MM.1S (cell line): ENCODE results near the gene NEDD4L.

Source experiments
- DNase-seq: peaks from one replicate; pipeline ENCODE4 v3.0.0-alpha.2; 2015
- H2AFZ ChIP-seq: fragments of 300-600 bp; sonication (generic); 2 replicates; pipeline ENCODE4 v1.6.0; 2016; ENCODE audit warnings: antibody characterized with exemption, low read length
- H3F3A ChIP-seq: fragments of 300-600 bp; sonication (generic); 2 replicates; pipeline ENCODE4 v1.6.1; 2016; ENCODE audit warnings: mild to moderate bottlenecking, antibody characterized with exemption, low read length, moderate library complexity, mixed read lengths; ENCODE audit not compliant: insufficient read depth
- H3K27ac ChIP-seq: fragments of 300-600 bp; sonication (generic); 2 replicates; pipeline ENCODE4 v1.5.1; 2016; ENCODE audit warnings: mild to moderate bottlenecking, low read length
- H3K27me3 ChIP-seq: fragments of 300-600 bp; sonication (generic); replicated peaks from 2 replicates; pipeline ENCODE4 v1.6.0; 2016; ENCODE audit warnings: low read length; ENCODE audit not compliant: insufficient read depth
- H3K36me3 ChIP-seq: fragments of 300-600 bp; sonication (generic); replicated peaks from 2 replicates; pipeline ENCODE4 v1.6.1; 2016; ENCODE audit warnings: mild to moderate bottlenecking, low read length, mixed read lengths; ENCODE audit not compliant: insufficient read depth
- H3K4me1 ChIP-seq: fragments of 300-600 bp; sonication (generic); 2 replicates; pipeline ENCODE4 v1.6.1; 2016; ENCODE audit warnings: low read length, mixed read lengths
- H3K4me2 ChIP-seq: fragments of 300-600 bp; sonication (generic); 2 replicates; pipeline ENCODE4 v1.6.0; 2016; ENCODE audit warnings: low read depth, low read length
- H3K4me3 ChIP-seq: fragments of 300-600 bp; sonication (generic); 2 replicates; pipeline ENCODE4 v1.5.1; 2016; ENCODE audit warnings: low read length, mixed read lengths
- H3K79me2 ChIP-seq: fragments of 300-600 bp; sonication (generic); 2 replicates; pipeline ENCODE4 v1.6.1; 2016; ENCODE audit warnings: mixed run types, low read length, mixed read lengths
- H3K9ac ChIP-seq: fragments of 300-600 bp; sonication (generic); 2 replicates; pipeline ENCODE4 v1.6.1; 2016; ENCODE audit warnings: low read length, mixed read lengths
- H3K9me2 ChIP-seq: fragments of 300-600 bp; sonication (generic); replicated peaks from 2 replicates; pipeline ENCODE4 v1.6.1; 2016; ENCODE audit warnings: mild to moderate bottlenecking, low read length, mixed read lengths; ENCODE audit not compliant: insufficient read depth
- H3K9me3 ChIP-seq: fragments of 300-600 bp; sonication (generic); replicated peaks from 2 replicates; pipeline ENCODE4 v1.6.1; 2016; ENCODE audit warnings: mild to moderate bottlenecking, low read length, mixed read lengths; ENCODE audit not compliant: insufficient read depth
- H4K20me1 ChIP-seq: fragments of 300-600 bp; sonication (generic); 2 replicates; pipeline ENCODE4 v1.6.1; 2016; ENCODE audit warnings: mild to moderate bottlenecking, low read length, moderate library complexity, mixed read lengths; ENCODE audit not compliant: insufficient read depth
- EZH2 ChIP-seq: fragments of 300-600 bp; sonication (generic); optimal IDR thresholded peaks from 2 replicates; pipeline ENCODE3; 2017; ENCODE audit warnings: low read depth, mild to moderate bottlenecking, antibody characterized with exemption, low read length, mixed read lengths
- EZH2phosphoT487 ChIP-seq: fragments of 300-600 bp; sonication (generic); IDR thresholded peaks from 2 replicates; pipeline ENCODE4 v1.6.1; 2018; ENCODE audit warnings: antibody characterized with exemption, low read length
- TF ChIP-seq, protein P1 (sequence below): fragments of 300-600 bp; sonication (generic); IDR thresholded peaks from 2 replicates; pipeline ENCODE4 v1.5.1; 2016; ENCODE audit warnings: antibody characterized with exemption, low read length, mixed read lengths

Gene NEDD4L

DNA sequence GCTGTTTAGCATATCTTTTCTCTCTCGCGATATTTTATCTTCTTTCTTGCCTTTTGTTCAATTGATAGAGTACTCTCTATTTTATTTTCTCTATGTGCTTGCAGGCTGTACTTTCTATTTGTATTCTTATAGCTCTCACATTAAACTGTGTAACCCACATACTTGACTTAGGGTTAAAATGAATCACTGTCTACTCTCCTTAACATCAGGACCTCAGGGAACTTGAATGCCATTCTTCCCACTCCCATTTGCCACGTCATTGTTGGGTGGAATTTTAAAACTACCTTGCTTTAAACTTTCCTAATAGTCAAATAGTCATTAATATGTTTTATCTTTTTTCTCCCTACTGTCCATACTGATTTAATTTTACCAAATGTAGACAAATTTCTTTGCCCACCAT is 315.2 kb downstream of the NEDD4L start:
- no peaks in the 10 kb centered on the region for H3K9me3 ChIP-seq
- DNase-seq, result no peak
- no peaks in the 10 kb centered on the region for H3K79me2 ChIP-seq
- H3K4me1 ChIP-seq, result no peaks in the 10 kb centered on the region
- no peak overlapping the region for H3K27ac ChIP-seq
- H2AFZ ChIP-seq, result no peak overlapping the region
- no peak overlapping the region for H3K4me3 ChIP-seq
- no peaks in the 10 kb centered on the region for H3K27me3 ChIP-seq
- no peak overlapping the region for H3K4me2 ChIP-seq
- TF ChIP-seq, protein P1, sequence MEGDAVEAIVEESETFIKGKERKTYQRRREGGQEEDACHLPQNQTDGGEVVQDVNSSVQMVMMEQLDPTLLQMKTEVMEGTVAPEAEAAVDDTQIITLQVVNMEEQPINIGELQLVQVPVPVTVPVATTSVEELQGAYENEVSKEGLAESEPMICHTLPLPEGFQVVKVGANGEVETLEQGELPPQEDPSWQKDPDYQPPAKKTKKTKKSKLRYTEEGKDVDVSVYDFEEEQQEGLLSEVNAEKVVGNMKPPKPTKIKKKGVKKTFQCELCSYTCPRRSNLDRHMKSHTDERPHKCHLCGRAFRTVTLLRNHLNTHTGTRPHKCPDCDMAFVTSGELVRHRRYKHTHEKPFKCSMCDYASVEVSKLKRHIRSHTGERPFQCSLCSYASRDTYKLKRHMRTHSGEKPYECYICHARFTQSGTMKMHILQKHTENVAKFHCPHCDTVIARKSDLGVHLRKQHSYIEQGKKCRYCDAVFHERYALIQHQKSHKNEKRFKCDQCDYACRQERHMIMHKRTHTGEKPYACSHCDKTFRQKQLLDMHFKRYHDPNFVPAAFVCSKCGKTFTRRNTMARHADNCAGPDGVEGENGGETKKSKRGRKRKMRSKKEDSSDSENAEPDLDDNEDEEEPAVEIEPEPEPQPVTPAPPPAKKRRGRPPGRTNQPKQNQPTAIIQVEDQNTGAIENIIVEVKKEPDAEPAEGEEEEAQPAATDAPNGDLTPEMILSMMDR, result no peak
- no peak overlapping the region for H3K9ac ChIP-seq
- H3K9me2 ChIP-seq, result no peaks in the 10 kb centered on the region
- H3K36me3 ChIP-seq, result no peaks in the 10 kb centered on the region
- H4K20me1 ChIP-seq, result no peaks in the 10 kb centered on the region
- H3F3A ChIP-seq, result no peaks in the 10 kb centered on the region

DNA sequence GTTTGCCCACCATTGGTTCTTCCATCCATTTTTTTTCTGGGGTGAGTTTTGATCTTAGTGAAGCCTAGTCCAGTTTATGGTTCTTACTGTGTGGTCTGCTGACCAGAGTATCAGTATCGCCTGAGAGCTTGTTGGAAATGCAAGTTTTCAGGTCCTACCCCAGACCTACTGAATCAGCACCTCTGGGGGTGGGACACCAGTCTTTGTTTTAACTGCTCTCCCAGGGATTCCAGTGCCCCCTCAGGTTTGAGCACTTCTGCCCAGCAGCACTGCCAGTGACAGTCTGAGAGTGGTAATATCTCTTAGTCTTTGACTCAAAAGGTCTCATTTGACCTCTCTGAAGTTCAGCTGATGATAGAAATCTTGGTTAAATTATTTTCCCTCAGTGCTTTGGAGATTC is 315.6 kb downstream of the NEDD4L start:
- H3K36me3 ChIP-seq, result no peaks in the 10 kb centered on the region
- no peak overlapping the region for H3K4me3 ChIP-seq
- no peaks in the 10 kb centered on the region for H3K9me2 ChIP-seq
- H3K79me2 ChIP-seq, result no peaks in the 10 kb centered on the region
- no peaks in the 10 kb centered on the region for H4K20me1 ChIP-seq
- H3K27me3 ChIP-seq, result no peaks in the 10 kb centered on the region
- H3K27ac ChIP-seq, result no peak overlapping the region
- no peak for DNase-seq
- TF ChIP-seq, protein P1, result no peak
- TF ChIP-seq EZH2phosphoT487 (no peak), EZH2 (no peak)
- H3F3A ChIP-seq, result no peaks in the 10 kb centered on the region
- H3K9me3 ChIP-seq, result no peaks in the 10 kb centered on the region
- H3K9ac ChIP-seq, result no peak overlapping the region
- no peaks in the 10 kb centered on the region for H3K4me1 ChIP-seq
- H3K4me2 ChIP-seq, result no peak overlapping the region
- no peak overlapping the region for H2AFZ ChIP-seq

- H3K4me1 ChIP-seq, result no peaks in the 10 kb centered on the region
Observed at GRCh38 chr18:58360324-58360723, 316.3 kb downstream of the NEDD4L start.

More at GRCh38 chr18:58360324-58360723, 316.3 kb downstream of the NEDD4L start:
- Histone ChIP-seq H3K79me2 (no peaks in the 10 kb centered on the region), H3K27ac (no peak overlapping the region), H3K27me3 (no peaks in the 10 kb centered on the region), H3F3A (no peaks in the 10 kb centered on the region), H3K4me2 (no peak overlapping the region), H3K9ac (no peak overlapping the region), H3K36me3 (no peaks in the 10 kb centered on the region), H3K4me3 (no peak overlapping the region), H3K9me3 (no peaks in the 10 kb centered on the region), H3K9me2 (no peaks in the 10 kb centered on the region), H4K20me1 (no peaks in the 10 kb centered on the region), H2AFZ (no peak overlapping the region)
- DNase-seq, result no peak
- TF ChIP-seq EZH2 (no peak), EZH2phosphoT487 (no peak)
- TF ChIP-seq, protein P1, result no peak
